HepG2 (cell line): ENCODE data around the gene FXYD5. TPM values are rescaled to one million over a fixed set of nuclear protein-coding genes. Genes with fewer than 3 reads are reported as not detected.
A peak's percentile ranks its signal among the peaks of the same experiment; 100 is the strongest.

Source experiments
- CHD2 ChIP-seq: IDR thresholded peaks from 2 replicates; pipeline ENCODE4 v1.6.1; 2011; ENCODE audit warnings: low read depth, low read length, improper control_type of control experiment
- EEA1 ChIP-seq: sonication (generic); formaldehyde crosslinking; IDR thresholded peaks from 2 replicates; pipeline ENCODE4 v1.5.1; 2020; ENCODE audit warnings: mild to moderate bottlenecking, missing genetic modification reagents, borderline replicate concordance
- GMEB1 ChIP-seq: sonication (generic); formaldehyde crosslinking; IDR thresholded peaks from 2 replicates; pipeline ENCODE4 v1.5.1; 2020; ENCODE audit warnings: missing genetic modification reagents, mild to moderate bottlenecking, borderline replicate concordance
- HOXA5 ChIP-seq: sonication (generic); formaldehyde crosslinking; IDR thresholded peaks from 2 replicates; pipeline ENCODE4 v1.4.0; 2020; ENCODE audit warnings: missing genetic modification reagents
- JUN ChIP-seq: sonication (generic); formaldehyde crosslinking; IDR thresholded peaks from 2 replicates; pipeline ENCODE4 v1.4.0; 2020; ENCODE audit warnings: mild to moderate bottlenecking, missing genetic modification reagents
- LCORL ChIP-seq, 2 experiments: fragments of 450-650 bp in 1 of 2; sonication (generic) in 1 of 2; formaldehyde crosslinking in 1 of 2; IDR thresholded peaks; 2 replicates each; pipeline versions ENCODE4 v1.5.0 to v1.6.1; 2017 to 2020; ENCODE audit warnings: antibody characterized with exemption in 1 of 2, missing genetic modification reagents in 1 of 2
- MAZ ChIP-seq, 2 experiments: sonication (generic) in 1 of 2; formaldehyde crosslinking in 1 of 2; IDR thresholded peaks; 2 replicates each; pipeline versions ENCODE4 v1.5.0 to v1.6.1; 2012 to 2020; ENCODE audit warnings: low read depth in 2 of 2, mild to moderate bottlenecking in 2 of 2, borderline replicate concordance in 1 of 2, improper control_type of control experiment in 1 of 2, low read length in 1 of 2, missing genetic modification reagents in 1 of 2, moderate library complexity in 1 of 2
- NR2F1 ChIP-seq, 2 experiments: fragments of 450-650 bp in 1 of 2; formaldehyde crosslinking in 1 of 2; IDR thresholded peaks; 2 replicates each; pipeline versions ENCODE4 v1.5.0 to v1.6.1; 2016 to 2020; ENCODE audit warnings: mild to moderate bottlenecking in 1 of 2, missing compliant biosample characterization in 1 of 2, missing genetic modification reagents in 1 of 2, moderate library complexity in 1 of 2
- POLR2A ChIP-seq, 2 experiments: IDR thresholded peaks; 2 replicates each; pipeline ENCODE4 v1.6.1; 2011; ENCODE audit warnings: low read depth in 2 of 2, low read length in 2 of 2, mild to moderate bottlenecking in 1 of 2, moderate library complexity in 1 of 2; ENCODE audit not compliant: insufficient read depth in 1 of 2
- POLR2G ChIP-seq: fragments of 200-400 bp; formaldehyde crosslinking; IDR thresholded peaks from 2 replicates; pipeline ENCODE4 v1.6.1; 2018; ENCODE audit warnings: mild to moderate bottlenecking, low read depth, low read length, moderate library complexity
- RARG ChIP-seq: sonication (generic); formaldehyde crosslinking; IDR thresholded peaks from 2 replicates; pipeline ENCODE4 v1.4.0; 2020; ENCODE audit warnings: low read depth, mild to moderate bottlenecking, missing genetic modification reagents
- SRF ChIP-seq: IDR thresholded peaks from 2 replicates; pipeline ENCODE4 v1.6.1; 2011; ENCODE audit warnings: mild to moderate bottlenecking, low read depth, low read length, moderate library complexity
- TCF12 ChIP-seq, 2 experiments: fragments of 450-650 bp in 1 of 2; sonication (generic) in 1 of 2; formaldehyde crosslinking in 1 of 2; IDR thresholded peaks; 2 replicates each; pipeline versions ENCODE4 v1.6.1 to v1.8.0; 2017 to 2022; ENCODE audit warnings: antibody characterized with exemption in 1 of 2, mild to moderate bottlenecking in 1 of 2, missing genetic modification reagents in 1 of 2, moderate library complexity in 1 of 2
- TFDP2 ChIP-seq: sonication (generic); formaldehyde crosslinking; IDR thresholded peaks from 2 replicates; pipeline ENCODE4 v1.4.0; 2020; ENCODE audit warnings: missing genetic modification reagents
- ZNF605 ChIP-seq: sonication (generic); formaldehyde crosslinking; IDR thresholded peaks from 2 replicates; pipeline ENCODE4 v1.8.0; 2022; ENCODE audit warnings: mild to moderate bottlenecking, missing genetic modification reagents
- ZNF777 ChIP-seq: sonication (generic); formaldehyde crosslinking; IDR thresholded peaks from 2 replicates; pipeline ENCODE4 v1.4.0; 2020; ENCODE audit warnings: missing genetic modification reagents
- polyA plus RNA-seq, 8 experiments: library from polyadenylated mRNA; depleted of rRNA in 3 of 8; stranded (reverse) in 7 of 8; unstranded in 1 of 8; fragments of >200 nt; fragmentation: Illumina TruSeq in 4 of 8; extraction: Trizol in 4 of 8; gene quantifications; 2 replicates each; pipeline versions ENCODE4 v1.2.1 to v1.2.3, GENCODE V29; 2011 to 2016; ENCODE audit warnings: low read depth in 4 of 8, missing spikeins in 1 of 8, mixed read lengths in 1 of 8; ENCODE audit not compliant: insufficient read depth in 1 of 8
- total RNA-seq, 5 experiments: library from RNA; depleted of rRNA; stranded (reverse); fragments of >200 nt; fragmentation: Illumina TruSeq; extraction: Trizol; gene quantifications; 2 replicates each; pipeline ENCODE4 v1.2.3, GENCODE V29; 2016; ENCODE audit warnings: low read depth in 1 of 5
- TF ChIP-seq, protein P1 (sequence below): sonication (generic); formaldehyde crosslinking; IDR thresholded peaks from 2 replicates; pipeline ENCODE4 v1.4.0; 2020; ENCODE audit warnings: missing genetic modification reagents
- TF ChIP-seq, protein P2 (sequence below): IDR thresholded peaks from 2 replicates; pipeline ENCODE4 v1.6.1; 2016; ENCODE audit warnings: low read depth, control low read depth
- TF ChIP-seq, protein P3 (sequence below): sonication (generic); formaldehyde crosslinking; IDR thresholded peaks from 2 replicates; pipeline ENCODE4 v1.8.0; 2022; ENCODE audit warnings: mild to moderate bottlenecking, missing genetic modification reagents, moderate library complexity
- TF ChIP-seq, protein P4 (sequence below): sonication (generic); formaldehyde crosslinking; conservative IDR thresholded peaks from 2 replicates; pipeline ENCODE4 v1.8.0; 2022; ENCODE audit warnings: mild to moderate bottlenecking, moderate library complexity, missing genetic modification reagents

FXYD5 gene
- total and polyA plus RNA-seq, 2 of the 13 experiments (the other 11 are each of a cell fraction or from before 2014, with no cell fraction given): 0.65 TPM; not detected in 1

- TF ChIP-seq LCORL (IDR thresholded peaks at IDR 0.05) (no peak), LCORL (CRISPR knock-in tag; IDR thresholded peaks at IDR 0.05) (peak; percentile 71), POLR2A (IDR thresholded peaks at IDR 0.05; ENCODE audit: insufficient read depth in 1 of 2, low read depth in 2 of 2, low read length in 2 of 2) (no peak), SRF (no peak), TFDP2 (CRISPR knock-in tag) (no peak), ZNF777 (CRISPR knock-in tag) (no peak), HOXA5 (no peak), TCF12 (IDR thresholded peaks at IDR 0.05) (no peak), TCF12 (CRISPR knock-in tag; IDR thresholded peaks at IDR 0.05) (no peak), GMEB1 (CRISPR knock-in tag) (no peak), CHD2 (no peak), ZNF605 (CRISPR knock-in tag) (no peak), RARG (CRISPR knock-in tag) (no peak), MAZ (IDR thresholded peaks at IDR 0.05; ENCODE audit: borderline replicate concordance, low read depth, low read length) (0 out of 2 replicates have a peak, but pooled peaks have one; percentile 22), MAZ (CRISPR knock-in tag; IDR thresholded peaks at IDR 0.05; ENCODE audit: low read depth) (no peak), POLR2G (no peak), JUN (CRISPR knock-in tag) (no peak), NR2F1 (CRISPR knock-in tag; IDR thresholded peaks at IDR 0.05) (no peak), EEA1 (CRISPR knock-in tag) (no peak)
- TF ChIP-seq, protein P1, sequence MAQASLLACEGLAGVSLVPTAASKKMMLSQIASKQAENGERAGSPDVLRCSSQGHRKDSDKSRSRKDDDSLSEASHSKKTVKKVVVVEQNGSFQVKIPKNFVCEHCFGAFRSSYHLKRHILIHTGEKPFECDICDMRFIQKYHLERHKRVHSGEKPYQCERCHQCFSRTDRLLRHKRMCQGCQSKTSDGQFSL (CRISPR knock-in tag): no peak
- TF ChIP-seq, protein P2, sequence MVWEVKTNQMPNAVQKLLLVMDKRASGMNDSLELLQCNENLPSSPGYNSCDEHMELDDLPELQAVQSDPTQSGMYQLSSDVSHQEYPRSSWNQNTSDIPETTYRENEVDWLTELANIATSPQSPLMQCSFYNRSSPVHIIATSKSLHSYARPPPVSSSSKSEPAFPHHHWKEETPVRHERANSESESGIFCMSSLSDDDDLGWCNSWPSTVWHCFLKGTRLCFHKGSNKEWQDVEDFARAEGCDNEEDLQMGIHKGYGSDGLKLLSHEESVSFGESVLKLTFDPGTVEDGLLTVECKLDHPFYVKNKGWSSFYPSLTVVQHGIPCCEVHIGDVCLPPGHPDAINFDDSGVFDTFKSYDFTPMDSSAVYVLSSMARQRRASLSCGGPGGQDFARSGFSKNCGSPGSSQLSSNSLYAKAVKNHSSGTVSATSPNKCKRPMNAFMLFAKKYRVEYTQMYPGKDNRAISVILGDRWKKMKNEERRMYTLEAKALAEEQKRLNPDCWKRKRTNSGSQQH (CRISPR knock-in tag): no peak
- TF ChIP-seq, protein P3, sequence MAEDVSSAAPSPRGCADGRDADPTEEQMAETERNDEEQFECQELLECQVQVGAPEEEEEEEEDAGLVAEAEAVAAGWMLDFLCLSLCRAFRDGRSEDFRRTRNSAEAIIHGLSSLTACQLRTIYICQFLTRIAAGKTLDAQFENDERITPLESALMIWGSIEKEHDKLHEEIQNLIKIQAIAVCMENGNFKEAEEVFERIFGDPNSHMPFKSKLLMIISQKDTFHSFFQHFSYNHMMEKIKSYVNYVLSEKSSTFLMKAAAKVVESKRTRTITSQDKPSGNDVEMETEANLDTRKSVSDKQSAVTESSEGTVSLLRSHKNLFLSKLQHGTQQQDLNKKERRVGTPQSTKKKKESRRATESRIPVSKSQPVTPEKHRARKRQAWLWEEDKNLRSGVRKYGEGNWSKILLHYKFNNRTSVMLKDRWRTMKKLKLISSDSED (CRISPR knock-in tag): no peak
- TF ChIP-seq, protein P4, sequence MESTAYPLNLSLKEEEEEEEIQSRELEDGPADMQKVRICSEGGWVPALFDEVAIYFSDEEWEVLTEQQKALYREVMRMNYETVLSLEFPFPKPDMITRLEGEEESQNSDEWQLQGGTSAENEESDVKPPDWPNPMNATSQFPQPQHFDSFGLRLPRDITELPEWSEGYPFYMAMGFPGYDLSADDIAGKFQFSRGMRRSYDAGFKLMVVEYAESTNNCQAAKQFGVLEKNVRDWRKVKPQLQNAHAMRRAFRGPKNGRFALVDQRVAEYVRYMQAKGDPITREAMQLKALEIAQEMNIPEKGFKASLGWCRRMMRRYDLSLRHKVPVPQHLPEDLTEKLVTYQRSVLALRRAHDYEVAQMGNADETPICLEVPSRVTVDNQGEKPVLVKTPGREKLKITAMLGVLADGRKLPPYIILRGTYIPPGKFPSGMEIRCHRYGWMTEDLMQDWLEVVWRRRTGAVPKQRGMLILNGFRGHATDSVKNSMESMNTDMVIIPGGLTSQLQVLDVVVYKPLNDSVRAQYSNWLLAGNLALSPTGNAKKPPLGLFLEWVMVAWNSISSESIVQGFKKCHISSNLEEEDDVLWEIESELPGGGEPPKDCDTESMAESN (CRISPR knock-in tag): no peak
Measured at GRCh38 chr19:35114353-35115176, 40.0 kb upstream of the FXYD5 start (continued).
